Smooth muscle cell (in vitro differentiated cells): ENCODE measurements around the gene ATP23. TPM values are rescaled to one million over a fixed set of nuclear protein-coding genes. Genes with fewer than 3 reads are reported as not detected.

ENCODE experiments used
- DNase-seq: peaks from one replicate; lab custom pipeline; 2025; ENCODE audit not compliant: unreplicated experiment; lab: John Stamatoyannopoulos, UW
- H2AFZ ChIP-seq: fragments of 200-600 bp; sonication (generic); 2 replicates; pipeline ENCODE4 v1.6.0; 2016; ENCODE audit warnings: antibody characterized with exemption, low read depth, mild to moderate bottlenecking
- H3F3A ChIP-seq: fragments of 200-600 bp; sonication (generic); 2 replicates; pipeline ENCODE4 v1.6.0; 2017; ENCODE audit warnings: antibody characterized with exemption, low read depth
- H3K27ac ChIP-seq: fragments of 200-600 bp; sonication (generic); 2 replicates; pipeline ENCODE4 v1.5.1; 2016; ENCODE audit warnings: low read depth, mild to moderate bottlenecking
- H3K27me3 ChIP-seq: fragments of 200-600 bp; sonication (generic); 2 replicates; pipeline ENCODE4 v1.6.1; 2016; ENCODE audit warnings: low read depth, mild to moderate bottlenecking
- H3K36me3 ChIP-seq: fragments of 200-600 bp; sonication (generic); 2 replicates; pipeline ENCODE4 v1.5.1; 2016; ENCODE audit warnings: low read depth
- H3K4me1 ChIP-seq: fragments of 200-600 bp; sonication (generic); 2 replicates; pipeline ENCODE4 v1.5.1; 2016; ENCODE audit warnings: low read depth
- H3K4me2 ChIP-seq: fragments of 200-600 bp; sonication (generic); 2 replicates; pipeline ENCODE4 v1.6.0; 2016; ENCODE audit warnings: mild to moderate bottlenecking
- H3K4me3 ChIP-seq: fragments of 200-600 bp; sonication (generic); 2 replicates; pipeline ENCODE4 v1.5.1; 2016; ENCODE audit warnings: mild to moderate bottlenecking
- H3K79me2 ChIP-seq: fragments of 200-600 bp; sonication (generic); 2 replicates; pipeline ENCODE4 v1.6.0; 2016; ENCODE audit warnings: low read depth, mild to moderate bottlenecking
- H3K9ac ChIP-seq: fragments of 200-600 bp; sonication (generic); 2 replicates; pipeline ENCODE4 v1.6.0; 2016; ENCODE audit warnings: low read depth
- H3K9me3 ChIP-seq: fragments of 200-600 bp; sonication (generic); replicated peaks from 2 replicates; pipeline ENCODE4 v1.5.1; 2016; ENCODE audit warnings: low read depth
- H4K20me1 ChIP-seq: fragments of 200-600 bp; sonication (generic); 2 replicates; pipeline ENCODE4 v1.6.0; 2016; ENCODE audit warnings: low read depth
- CTCF ChIP-seq: fragments of 200-600 bp; sonication (generic); IDR thresholded peaks from 2 replicates; pipeline ENCODE4 v1.5.1; 2017; ENCODE audit warnings: borderline replicate concordance, mild to moderate bottlenecking, antibody characterized with exemption; ENCODE audit not compliant: insufficient read depth, poor library complexity, severe bottlenecking
- WGBS: methylation state at CpG from one replicate; pipeline ENCODE4 v1.1.7; 2016; ENCODE audit warnings: low lambda C conversion rate; 5-methylcytosine and 5-hydroxymethylcytosine counted together
- polyA plus RNA-seq: library from polyadenylated mRNA; unstranded; fragments of >200 nt; fragmentation: Nextera tagmentation; extraction: Ambion mirVana; gene quantifications from 2 replicates; pipeline ENCODE4 v1.2.1, GENCODE V29; 2016
- total RNA-seq: library from RNA; depleted of rRNA; stranded (reverse); fragments of >200 nt; gene quantifications from 2 replicates; pipeline ENCODE4 v1.2.3, GENCODE V29; 2014

Gene ATP23
- total and polyA plus RNA-seq, 2 experiments from 2014 or later = 2.7 to 10.4 TPM

- 69% methylated on average over 4 of the region's 4 CpGs for WGBS
- no peak for DNase-seq
- no peak overlapping the region for H2AFZ ChIP-seq
These were observed 23.2 kb upstream of the ATP23 start for GRCh38 chr12:57918147-57918546.

GRCh38 chr12:57927086-57927485, 14.3 kb upstream of the ATP23 start:
- H3K79me2 ChIP-seq = no peaks in the 10 kb centered on the region
- 60% methylated on average over 3 of the region's 3 CpGs for WGBS
- H3F3A ChIP-seq = no peaks in the 10 kb centered on the region
- no peak overlapping the region for H3K4me2 ChIP-seq
- TF ChIP-seq CTCF = no peak
- no peaks in the 10 kb centered on the region for H4K20me1 ChIP-seq
- no peaks in the 10 kb centered on the region for H3K9me3 ChIP-seq
- H3K27ac ChIP-seq = no peak overlapping the region
- H3K9ac ChIP-seq = no peak overlapping the region
- no peak for DNase-seq
- no peak overlapping the region for H3K4me3 ChIP-seq
- no peaks in the 10 kb centered on the region for H3K27me3 ChIP-seq
- no peaks in the 10 kb centered on the region for H3K36me3 ChIP-seq
- no peak overlapping the region for H2AFZ ChIP-seq
- H3K4me1 ChIP-seq = no peaks in the 10 kb centered on the region

More at GRCh38 chr12:57918147-57918546, 23.2 kb upstream of the ATP23 start:
- Histone ChIP-seq H3K36me3 (no peaks in the 10 kb centered on the region), H3K27me3 (peaks cover 30% of the 10 kb centered on the region), H4K20me1 (no peaks in the 10 kb centered on the region), H3K4me2 (no peak overlapping the region), H3K9ac (no peak overlapping the region), H3K27ac (no peak overlapping the region), H3K4me1 (no peaks in the 10 kb centered on the region), H3K4me3 (no peak overlapping the region), H3K9me3 (no peaks in the 10 kb centered on the region), H3K79me2 (no peaks in the 10 kb centered on the region), H3F3A (no peaks in the 10 kb centered on the region)
- no peak for TF ChIP-seq CTCF

- H3K9ac ChIP-seq = no peak overlapping the region
- no peak overlapping the region for H2AFZ ChIP-seq
- no peaks in the 10 kb centered on the region for H3K79me2 ChIP-seq
- H3K4me3 ChIP-seq = no peak overlapping the region
- 89% methylated on average over 4 of the region's 4 CpGs for WGBS
- H3F3A ChIP-seq = no peaks in the 10 kb centered on the region
- no peaks in the 10 kb centered on the region for H3K36me3 ChIP-seq
- no peak for TF ChIP-seq CTCF
- H4K20me1 ChIP-seq = no peaks in the 10 kb centered on the region
- no peak overlapping the region for H3K4me2 ChIP-seq
- no peaks in the 10 kb centered on the region for H3K9me3 ChIP-seq
- no peak for DNase-seq
- no peak overlapping the region for H3K27ac ChIP-seq
- H3K4me1 ChIP-seq = no peaks in the 10 kb centered on the region
- H3K27me3 ChIP-seq = no peaks in the 10 kb centered on the region
These were observed 12.1 kb upstream of the ATP23 start for GRCh38 chr12:57929092-57929830.

GRCh38 chr12:57934819-57935218, 6.5 kb upstream of the ATP23 start:
- Histone ChIP-seq H3K4me1 (peaks cover 13% of the 10 kb centered on the region), H3K9me3 (no peaks in the 10 kb centered on the region), H3K27ac (no peak overlapping the region), H3K4me2 (peak overlapping the region; percentile 82), H3K27me3 (peaks cover 14% of the 10 kb centered on the region), H3K9ac (no peak overlapping the region), H3F3A (no peaks in the 10 kb centered on the region), H3K4me3 (peak overlapping the region; percentile 75), H3K79me2 (no peaks in the 10 kb centered on the region), H3K36me3 (no peaks in the 10 kb centered on the region), H2AFZ (no peak overlapping the region), H4K20me1 (no peaks in the 10 kb centered on the region)
- DNase-seq = no peak
- WGBS = 82% methylated on average over 4 of the region's 4 CpGs
- TF ChIP-seq CTCF = no peak
